Upper lobe of right lung (tissue), 1 donor: ENCODE data around the gene DNAJC8. TPM values are rescaled to one million over a fixed set of nuclear protein-coding genes. Genes with fewer than 3 reads are reported as not detected.

Experiments used
- ATAC-seq: fragments of 200-7000 bp; cut with Tn5 transposase; one replicate; pipeline ENCODE4 v1.9.1; 2020; ENCODE audit warnings: mild to moderate bottlenecking, moderate library complexity
- DNase-seq: peaks from one replicate; pipeline ENCODE4 v3.0.0-alpha.2; 2020
- H3K27ac ChIP-seq: fragments of 200-600 bp; one replicate; pipeline ENCODE4 v1.8.0; 2022
- H3K27me3 ChIP-seq: fragments of 200-600 bp; one replicate; pipeline ENCODE4 v1.8.0; 2022; ENCODE audit warnings: mild to moderate bottlenecking
- H3K36me3 ChIP-seq: fragments of 200-600 bp; one replicate; pipeline ENCODE4 v1.8.0; 2022
- H3K4me1 ChIP-seq: fragments of 200-600 bp; one replicate; pipeline ENCODE4 v1.8.0; 2022
- H3K4me3 ChIP-seq: fragments of 200-600 bp; one replicate; pipeline ENCODE4 v1.8.0; 2022; ENCODE audit warnings: mild to moderate bottlenecking
- H3K9me3 ChIP-seq: fragments of 200-600 bp; one replicate; pipeline ENCODE4 v1.8.0; 2022
- intact Hi-C: fragments of 100-400 bp; cut with DNase I; formaldehyde crosslinking; loops from one replicate; pipeline ENCODE4 v1.11.0; 2022
- total RNA-seq: library from RNA; stranded (reverse); fragmentation: NEBNext Ultra II Directional; extraction: Animal tissue kit (Norgen Biotek cat#: 25700); gene quantifications from one replicate; pipeline ENCODE4 v1.2.1, GENCODE V29; 2021
- TF ChIP-seq, protein P1 (sequence below): fragments of 200-600 bp; IDR thresholded peaks from one replicate; pipeline ENCODE4 v1.8.0; 2022; ENCODE audit warnings: antibody characterized with exemption
- donor health status: DM: no; HTN: yes; CAD: no; lungs with severe emphysema.

DNAJC8 gene
- total RNA-seq, 1 donor from 2014 or later, result 65.4 TPM

DNA sequence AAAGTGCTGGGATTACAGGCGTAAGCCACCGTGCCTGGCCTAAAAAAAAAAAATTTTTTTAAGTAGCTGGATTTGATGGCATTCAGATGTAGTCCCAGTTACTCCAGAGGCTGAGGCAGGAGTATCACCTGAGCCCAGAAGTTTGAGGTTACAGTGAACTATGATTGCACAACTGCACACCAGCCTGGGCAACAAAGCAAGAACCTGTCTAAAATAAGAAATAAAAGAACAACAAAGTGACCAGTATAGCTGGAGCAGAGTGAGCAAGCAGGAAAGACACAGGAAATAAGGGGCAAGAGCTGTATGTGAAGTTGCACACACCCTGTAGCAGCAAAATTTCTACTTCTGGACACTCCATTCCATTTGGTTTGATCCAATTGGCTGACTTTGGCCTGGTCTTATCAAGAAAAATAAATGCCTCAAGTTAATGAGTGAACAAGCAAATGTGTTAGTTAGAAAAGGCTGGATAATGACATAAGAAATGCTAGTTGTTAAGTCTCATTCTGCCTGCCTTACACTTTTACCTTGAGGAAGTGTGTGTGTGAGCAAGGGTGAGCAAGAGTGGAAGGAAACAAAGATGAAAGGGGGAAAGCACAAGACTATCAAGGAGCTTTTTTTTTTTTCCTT is 11.0 kb upstream of the DNAJC8 start:
- Histone ChIP-seq H3K27me3 (no peaks in the 10 kb centered on the region), H3K36me3 (no peaks in the 10 kb centered on the region), H3K4me1 (peaks cover 14% of the 10 kb centered on the region), H3K27ac (no peak overlapping the region), H3K9me3 (no peaks in the 10 kb centered on the region), H3K4me3 (no peak overlapping the region)
- intact Hi-C loops, result no loop called here
- DNase-seq (no peak), ATAC-seq (no peak)
- TF ChIP-seq, protein P1, sequence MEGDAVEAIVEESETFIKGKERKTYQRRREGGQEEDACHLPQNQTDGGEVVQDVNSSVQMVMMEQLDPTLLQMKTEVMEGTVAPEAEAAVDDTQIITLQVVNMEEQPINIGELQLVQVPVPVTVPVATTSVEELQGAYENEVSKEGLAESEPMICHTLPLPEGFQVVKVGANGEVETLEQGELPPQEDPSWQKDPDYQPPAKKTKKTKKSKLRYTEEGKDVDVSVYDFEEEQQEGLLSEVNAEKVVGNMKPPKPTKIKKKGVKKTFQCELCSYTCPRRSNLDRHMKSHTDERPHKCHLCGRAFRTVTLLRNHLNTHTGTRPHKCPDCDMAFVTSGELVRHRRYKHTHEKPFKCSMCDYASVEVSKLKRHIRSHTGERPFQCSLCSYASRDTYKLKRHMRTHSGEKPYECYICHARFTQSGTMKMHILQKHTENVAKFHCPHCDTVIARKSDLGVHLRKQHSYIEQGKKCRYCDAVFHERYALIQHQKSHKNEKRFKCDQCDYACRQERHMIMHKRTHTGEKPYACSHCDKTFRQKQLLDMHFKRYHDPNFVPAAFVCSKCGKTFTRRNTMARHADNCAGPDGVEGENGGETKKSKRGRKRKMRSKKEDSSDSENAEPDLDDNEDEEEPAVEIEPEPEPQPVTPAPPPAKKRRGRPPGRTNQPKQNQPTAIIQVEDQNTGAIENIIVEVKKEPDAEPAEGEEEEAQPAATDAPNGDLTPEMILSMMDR, result no peak

DNA sequence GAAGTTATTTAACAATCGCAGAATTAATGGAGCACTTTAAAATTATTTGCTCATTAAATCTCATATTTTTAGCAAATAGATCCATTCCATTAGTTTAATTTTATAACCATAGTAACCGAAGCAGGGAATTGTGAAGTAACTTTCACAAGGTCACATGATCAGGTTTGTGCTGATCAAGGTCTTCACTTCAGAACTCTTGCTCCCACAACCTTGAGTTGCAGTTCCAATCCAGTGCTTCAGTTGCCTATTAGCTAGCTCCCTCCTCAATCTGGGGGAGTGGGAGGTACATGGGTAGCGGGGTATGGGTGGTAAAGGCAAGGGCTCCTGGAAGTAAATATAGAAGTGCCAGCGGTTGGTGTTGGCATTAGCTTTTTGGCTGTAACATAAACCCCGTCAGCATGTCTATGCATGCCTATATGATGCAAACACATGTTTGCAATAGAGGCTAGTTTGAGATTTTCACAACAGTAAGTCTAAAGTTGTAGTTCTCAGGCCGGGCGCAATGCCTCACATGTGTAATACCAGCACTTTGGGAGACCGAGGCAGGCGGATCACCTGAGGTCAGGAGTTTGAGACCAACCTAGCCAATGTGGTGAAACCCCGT is 8.9 kb upstream of the DNAJC8 start:
- Histone ChIP-seq H3K4me1 (peaks cover 10% of the 10 kb centered on the region), H3K36me3 (peaks cover 4% of the 10 kb centered on the region), H3K9me3 (no peaks in the 10 kb centered on the region), H3K27me3 (no peaks in the 10 kb centered on the region), H3K27ac (no peak overlapping the region), H3K4me3 (no peak overlapping the region)
- DNase-seq, result no peak
- intact Hi-C loops, result no loop called here
- TF ChIP-seq, protein P1, result no peak
- no peak for ATAC-seq

DNA sequence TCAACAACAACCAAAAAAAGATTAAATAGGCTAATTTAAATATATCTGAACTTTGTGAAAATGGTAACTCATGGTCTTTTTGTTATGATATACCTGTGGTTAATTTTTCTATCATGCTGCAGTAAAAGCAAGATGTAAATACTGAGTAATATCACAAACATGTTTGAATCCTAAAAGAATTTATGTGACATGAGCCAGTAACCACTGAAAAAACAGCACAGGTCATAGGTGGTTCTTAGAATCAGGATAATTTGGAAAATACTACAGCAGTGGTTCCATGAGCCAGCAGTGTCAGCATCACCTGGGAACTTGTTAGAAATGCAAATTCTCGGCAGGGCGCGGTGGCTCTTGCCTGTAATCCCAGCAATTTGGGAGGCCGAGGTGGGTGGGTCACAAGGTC is 7.2 kb upstream of the DNAJC8 start:
- Histone ChIP-seq H3K27ac (no peak overlapping the region), H3K4me1 (peaks cover 14% of the 10 kb centered on the region), H3K27me3 (no peaks in the 10 kb centered on the region), H3K36me3 (peaks cover 4% of the 10 kb centered on the region), H3K4me3 (no peak overlapping the region), H3K9me3 (no peaks in the 10 kb centered on the region)
- no peak for DNase-seq
- intact Hi-C loops, result no loop called here
- TF ChIP-seq, protein P1, result no peak
- ATAC-seq, result no peak

DNA sequence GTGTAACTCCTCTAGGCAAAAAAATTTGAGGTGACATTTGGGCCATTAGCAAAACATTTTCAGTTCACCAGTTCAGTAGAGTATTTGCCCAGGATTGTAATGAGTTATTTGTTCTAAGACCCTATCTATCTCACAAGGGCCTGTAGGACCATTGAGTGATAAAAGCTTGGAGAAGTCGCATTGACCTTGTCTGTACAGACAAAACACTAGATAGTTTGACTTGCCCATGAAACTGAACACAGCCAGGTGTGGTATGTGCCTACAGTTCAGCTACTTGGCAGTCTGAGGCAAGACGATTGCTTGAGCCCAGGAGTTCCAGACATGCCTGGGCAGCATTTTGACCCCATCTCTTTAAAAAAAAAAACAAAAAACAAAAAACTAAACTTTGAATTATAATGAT is 6.2 kb upstream of the DNAJC8 start:
- DNase-seq, result no peak
- Histone ChIP-seq H3K36me3 (peaks cover 4% of the 10 kb centered on the region), H3K4me3 (no peak overlapping the region), H3K4me1 (peaks cover 14% of the 10 kb centered on the region), H3K27me3 (no peaks in the 10 kb centered on the region), H3K27ac (no peak overlapping the region), H3K9me3 (no peaks in the 10 kb centered on the region)
- ATAC-seq, result no peak
- TF ChIP-seq, protein P1, result no peak
- intact Hi-C loops, result no loop called here

DNA sequence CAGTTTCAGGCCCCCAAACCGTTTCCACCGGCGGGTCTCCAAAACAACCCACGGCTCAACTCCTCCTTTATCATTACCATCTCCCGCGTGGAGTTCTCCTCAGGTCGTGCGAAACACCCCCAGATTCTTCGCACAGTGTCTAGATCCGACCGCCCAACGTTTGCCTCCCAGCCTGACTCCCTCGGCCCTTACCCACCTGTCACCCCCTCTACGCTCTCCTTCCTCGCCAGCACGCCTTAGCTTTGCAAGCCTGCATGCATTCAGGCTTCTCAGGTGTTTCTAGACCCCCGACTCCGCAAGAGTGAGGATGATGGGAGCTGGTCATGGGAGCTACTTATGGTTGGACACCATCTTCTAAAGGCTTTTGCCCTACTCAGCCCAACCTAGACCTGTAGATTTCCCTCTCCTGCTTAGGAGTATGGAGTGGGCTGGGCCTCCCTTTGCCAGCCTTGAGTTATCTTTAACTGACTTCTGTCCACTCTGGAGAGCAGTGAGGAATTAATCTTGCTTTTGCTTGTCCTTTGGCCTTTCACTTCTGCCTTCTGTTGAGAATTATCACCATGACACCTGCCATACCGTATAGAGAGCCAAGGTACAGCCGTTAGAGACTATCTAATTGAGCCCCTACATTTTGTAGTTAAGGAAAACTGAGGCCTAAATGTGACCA is 4.0 kb upstream of the DNAJC8 start:
- Histone ChIP-seq H3K4me3 (peak overlapping the region; percentile 95), H3K36me3 (peaks cover 4% of the 10 kb centered on the region), H3K27ac (peak overlapping the region; percentile 91), H3K9me3 (no peaks in the 10 kb centered on the region), H3K4me1 (peaks cover 22% of the 10 kb centered on the region), H3K27me3 (no peaks in the 10 kb centered on the region)
- intact Hi-C loops, result no loop called here
- TF ChIP-seq, protein P1, result no peak
- ATAC-seq (no peak), DNase-seq (no peak)
